ENCODE results near the gene CD72. TPM values are rescaled to one million over a fixed set of nuclear protein-coding genes. Genes with fewer than 3 reads are reported as not detected.

Gene CD72
- polyA plus RNA-seq, 3 donors, result 1.6 to 6.8 (median 1.8) TPM

- Mint-ChIP-seq H3K4me1 (peaks cover 51% of the 10 kb centered on the region), H3K27ac (peak overlapping the region in 2 of 7 donors; percentile 26 to 48), H3K4me3 (peak overlapping the region; percentile 55 to 59), H3K27me3 (ENCODE audit: low read depth in 3 of 3) (peaks cover 0 to 5% (median 0%) of the 10 kb centered on the region in 3 donors), H3K36me3 (no peaks in the 10 kb centered on the region), H3K9me3 (peaks cover 0 to 1% (median 0%) of the 10 kb centered on the region in 7 donors)
- no peaks in the 10 kb centered on the region for H3K9me3 ChIP-seq (replicated peaks in 1 of 2; ENCODE audit: control insufficient read depth in 1 of 2, insufficient read depth in 1 of 2, low read length in 2 of 2)
- H3K9ac ChIP-seq (ENCODE audit: insufficient read depth, low read length, poor library complexity, severe bottlenecking), result no peak overlapping the region
- H4K20me1 ChIP-seq (ENCODE audit: insufficient read depth, low read length), result no peaks in the 10 kb centered on the region
- H2AFZ ChIP-seq (ENCODE audit: insufficient read depth, low read depth, low read length, poor library complexity, severe bottlenecking), result peak overlapping the region; percentile 81
- H3K27ac ChIP-seq (ENCODE audit: low read depth in 1 of 2, low read length in 2 of 2), result no peak overlapping the region
- peak overlapping the region; percentile 64 for H3K4me2 ChIP-seq (replicated peaks; ENCODE audit: extremely low read depth, low read length, poor library complexity, severe bottlenecking)
- 51% methylated on average over 20 of the region's 26 CpGs for WGBS (ENCODE audit: insufficient coverage)
- H3K4me1 ChIP-seq (ENCODE audit: control insufficient read depth in 1 of 2, insufficient read depth in 2 of 2, low read length in 2 of 2), result peaks cover 51 to 71% of the 10 kb centered on the region in 2 donors
- peaks cover 11% of the 10 kb centered on the region for H3K79me2 ChIP-seq (ENCODE audit: insufficient read depth, low read length)
- H3K4me3 ChIP-seq (replicated peaks in 1 of 3; ENCODE audit: low read depth in 2 of 3, low read length in 3 of 3), result peak overlapping the region in 1 of 3 experiments; percentile 53
- TF ChIP-seq, protein P1, sequence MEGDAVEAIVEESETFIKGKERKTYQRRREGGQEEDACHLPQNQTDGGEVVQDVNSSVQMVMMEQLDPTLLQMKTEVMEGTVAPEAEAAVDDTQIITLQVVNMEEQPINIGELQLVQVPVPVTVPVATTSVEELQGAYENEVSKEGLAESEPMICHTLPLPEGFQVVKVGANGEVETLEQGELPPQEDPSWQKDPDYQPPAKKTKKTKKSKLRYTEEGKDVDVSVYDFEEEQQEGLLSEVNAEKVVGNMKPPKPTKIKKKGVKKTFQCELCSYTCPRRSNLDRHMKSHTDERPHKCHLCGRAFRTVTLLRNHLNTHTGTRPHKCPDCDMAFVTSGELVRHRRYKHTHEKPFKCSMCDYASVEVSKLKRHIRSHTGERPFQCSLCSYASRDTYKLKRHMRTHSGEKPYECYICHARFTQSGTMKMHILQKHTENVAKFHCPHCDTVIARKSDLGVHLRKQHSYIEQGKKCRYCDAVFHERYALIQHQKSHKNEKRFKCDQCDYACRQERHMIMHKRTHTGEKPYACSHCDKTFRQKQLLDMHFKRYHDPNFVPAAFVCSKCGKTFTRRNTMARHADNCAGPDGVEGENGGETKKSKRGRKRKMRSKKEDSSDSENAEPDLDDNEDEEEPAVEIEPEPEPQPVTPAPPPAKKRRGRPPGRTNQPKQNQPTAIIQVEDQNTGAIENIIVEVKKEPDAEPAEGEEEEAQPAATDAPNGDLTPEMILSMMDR (IDR thresholded peaks at IDR 0.05), result no peak
- H3K27me3 ChIP-seq (ENCODE audit: control insufficient read depth in 2 of 2, insufficient read depth in 2 of 2, low read length in 2 of 2), result no peaks in the 10 kb centered on the region
- intact Hi-C loops (cut with micrococcal nuclease), result loop anchor here (5.0 to 10.0 kb wide), 3 partner anchors 45 to 163 kb away; partner anchors contain the start of gene SPAG8 (in 1 of the 2)
- peak in 1 of 3 donors; percentile 22 for DNase-seq
- no peaks in the 10 kb centered on the region for H3K36me3 ChIP-seq (replicated peaks in 1 of 2; ENCODE audit: control insufficient read depth in 1 of 2, insufficient read depth in 2 of 2, low read length in 2 of 2)
Measured at GRCh38 chr9:35649431-35650340, 31.5 kb upstream of the CD72 start.

- peak; percentile 89 to 91 (median 90) for DNase-seq
- peaks cover 57 to 78% of the 10 kb centered on the region in 2 donors for H3K4me1 ChIP-seq (ENCODE audit: control insufficient read depth in 1 of 2, insufficient read depth in 2 of 2, low read length in 2 of 2)
- peak overlapping the region; percentile 80 for H3K9ac ChIP-seq (ENCODE audit: insufficient read depth, low read length, poor library complexity, severe bottlenecking)
- peaks cover 71% of the 10 kb centered on the region for H3K4me1 Mint-ChIP-seq
- intact Hi-C loops (cut with micrococcal nuclease), result loop anchor here (1.0 to 10.0 kb wide), 4 partner anchors 11 to 166 kb away; partner anchors contain the start of gene SPAG8 (in 1 of the 2)
- H3K79me2 ChIP-seq (ENCODE audit: insufficient read depth, low read length), result peaks cover 14% of the 10 kb centered on the region
- peak overlapping the region; percentile 65 to 81 (median 71) for H3K4me3 ChIP-seq (replicated peaks in 1 of 3; ENCODE audit: low read depth in 2 of 3, low read length in 3 of 3)
- peak overlapping the region; percentile 89 to 94 for H3K27ac ChIP-seq (ENCODE audit: low read depth in 1 of 2, low read length in 2 of 2)
- H3K36me3 Mint-ChIP-seq, result peaks cover 3% of the 10 kb centered on the region in 2 donors
- no peaks in the 10 kb centered on the region for H3K9me3 ChIP-seq (replicated peaks in 1 of 2; ENCODE audit: control insufficient read depth in 1 of 2, insufficient read depth in 1 of 2, low read length in 2 of 2)
- no peaks in the 10 kb centered on the region for H3K27me3 ChIP-seq (ENCODE audit: control insufficient read depth in 2 of 2, insufficient read depth in 2 of 2, low read length in 2 of 2)
- H3K4me2 ChIP-seq (replicated peaks; ENCODE audit: extremely low read depth, low read length, poor library complexity, severe bottlenecking), result peak overlapping the region; percentile 94
- peak overlapping the region; percentile 92 to 99 for H3K4me3 Mint-ChIP-seq
- H4K20me1 ChIP-seq (ENCODE audit: insufficient read depth, low read length), result no peaks in the 10 kb centered on the region
- TF ChIP-seq, protein P1 (IDR thresholded peaks at IDR 0.05), result peak; percentile 97
- under 1% methylated on average over 47 of the region's 58 CpGs for WGBS (ENCODE audit: insufficient coverage)
- peak overlapping the region; percentile 94 to 99 (median 98) for H3K27ac Mint-ChIP-seq
- H2AFZ ChIP-seq (ENCODE audit: insufficient read depth, low read depth, low read length, poor library complexity, severe bottlenecking), result peak overlapping the region; percentile 78
- peaks cover 0 to 8% (median 0%) of the 10 kb centered on the region in 3 donors for H3K27me3 Mint-ChIP-seq (ENCODE audit: low read depth in 3 of 3)
- H3K9me3 Mint-ChIP-seq, result peaks cover 0 to 1% (median 0%) of the 10 kb centered on the region in 7 donors
- no peaks in the 10 kb centered on the region for H3K36me3 ChIP-seq (replicated peaks in 1 of 2; ENCODE audit: control insufficient read depth in 1 of 2, insufficient read depth in 2 of 2, low read length in 2 of 2)
Measured at GRCh38 chr9:35646533-35647265, 28.5 kb upstream of the CD72 start.
